ENCODE results near the gene SNRK. TPM values are rescaled to one million over a fixed set of nuclear protein-coding genes. Genes with fewer than 3 reads are reported as not detected.
A peak's percentile ranks its signal among the peaks of the same experiment; 100 is the strongest.

SNRK gene
- total RNA-seq, 1 donor from 2014 or later: 18.7 TPM

DNA sequence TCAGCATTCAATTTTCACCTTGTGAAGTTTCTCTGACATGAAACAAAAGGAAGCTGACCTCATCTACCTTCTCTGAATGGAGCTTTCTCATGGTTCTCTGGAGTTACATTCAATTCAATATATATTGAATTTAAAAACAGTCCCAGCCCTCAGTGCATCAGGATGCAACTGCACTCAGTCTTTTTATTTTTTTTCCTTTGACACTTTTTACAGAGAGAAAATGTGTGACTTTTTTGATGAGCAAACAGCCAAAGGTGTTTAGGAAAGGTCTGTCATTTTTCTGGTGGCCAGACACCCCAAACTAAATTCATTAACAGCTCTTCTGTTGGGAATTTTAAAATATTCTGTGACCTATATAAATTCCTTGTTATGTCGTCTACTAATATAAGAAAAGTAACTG is 19.3 kb upstream of the SNRK start:
- no peak for DNase-seq

GRCh38 chr3:43268636-43269035 is 17.7 kb upstream of the SNRK start:
- ATAC-seq (ENCODE audit: poor library complexity): no peak
- intact Hi-C loops (cut with DNase I): no loop called here
- no peak for DNase-seq

More for the DNA sequence above, 19.3 kb upstream of the SNRK start:
- intact Hi-C loops (cut with DNase I): no loop called here
- ATAC-seq (ENCODE audit: poor library complexity): no peak

- ATAC-seq (ENCODE audit: poor library complexity) (no peak), DNase-seq (no peak)
- intact Hi-C loops (cut with DNase I): no loop called here
Observed at GRCh38 chr3:43270078-43270477, 16.3 kb upstream of the SNRK start.

GRCh38 chr3:43273416-43273815 is 12.9 kb upstream of the SNRK start:
- intact Hi-C loops (cut with DNase I): no loop called here
- ATAC-seq (ENCODE audit: poor library complexity) (no peak), DNase-seq (no peak)

GRCh38 chr3:43279082-43279481 is 7.3 kb upstream of the SNRK start:
- ATAC-seq (ENCODE audit: poor library complexity) (no peak), DNase-seq (no peak)
- intact Hi-C loops (cut with DNase I): no loop called here

GRCh38 chr3:43279532-43279931 is 6.8 kb upstream of the SNRK start:
- intact Hi-C loops (cut with DNase I): no loop called here
- ATAC-seq (ENCODE audit: poor library complexity): no peak
- DNase-seq: no peak

GRCh38 chr3:43281020-43281419 is 5.3 kb upstream of the SNRK start:
- DNase-seq (no peak), ATAC-seq (ENCODE audit: poor library complexity) (no peak)
- intact Hi-C loops (cut with DNase I): no loop called here

- no peak for DNase-seq
- intact Hi-C loops (cut with DNase I): no loop called here
- ATAC-seq (ENCODE audit: poor library complexity): no peak
Observed at GRCh38 chr3:43284171-43284570, 2.2 kb upstream of the SNRK start.

DNA sequence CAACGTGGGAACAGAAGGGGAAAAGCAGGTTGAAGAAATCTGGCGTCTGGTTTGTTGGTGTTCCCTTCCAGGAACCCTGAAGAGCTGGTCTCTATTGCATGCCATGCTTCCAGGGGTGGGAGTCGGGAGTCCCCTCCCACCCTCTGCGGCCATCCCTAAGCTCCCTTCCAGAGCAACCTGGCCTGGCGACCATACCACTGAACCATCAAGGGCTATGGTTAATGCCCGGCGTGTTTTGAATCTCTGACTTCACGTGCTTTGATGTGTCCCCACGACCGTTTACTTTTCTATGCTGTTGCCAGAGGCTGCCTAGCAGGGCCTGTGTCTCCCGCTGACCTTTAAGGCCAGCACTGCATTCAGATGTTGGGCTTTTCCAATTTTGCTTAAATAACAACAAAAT is 696 bp upstream of the SNRK start:
- ATAC-seq (ENCODE audit: poor library complexity): no peak
- DNase-seq: peak; percentile 42
- intact Hi-C loops (cut with DNase I): no loop called here

DNA sequence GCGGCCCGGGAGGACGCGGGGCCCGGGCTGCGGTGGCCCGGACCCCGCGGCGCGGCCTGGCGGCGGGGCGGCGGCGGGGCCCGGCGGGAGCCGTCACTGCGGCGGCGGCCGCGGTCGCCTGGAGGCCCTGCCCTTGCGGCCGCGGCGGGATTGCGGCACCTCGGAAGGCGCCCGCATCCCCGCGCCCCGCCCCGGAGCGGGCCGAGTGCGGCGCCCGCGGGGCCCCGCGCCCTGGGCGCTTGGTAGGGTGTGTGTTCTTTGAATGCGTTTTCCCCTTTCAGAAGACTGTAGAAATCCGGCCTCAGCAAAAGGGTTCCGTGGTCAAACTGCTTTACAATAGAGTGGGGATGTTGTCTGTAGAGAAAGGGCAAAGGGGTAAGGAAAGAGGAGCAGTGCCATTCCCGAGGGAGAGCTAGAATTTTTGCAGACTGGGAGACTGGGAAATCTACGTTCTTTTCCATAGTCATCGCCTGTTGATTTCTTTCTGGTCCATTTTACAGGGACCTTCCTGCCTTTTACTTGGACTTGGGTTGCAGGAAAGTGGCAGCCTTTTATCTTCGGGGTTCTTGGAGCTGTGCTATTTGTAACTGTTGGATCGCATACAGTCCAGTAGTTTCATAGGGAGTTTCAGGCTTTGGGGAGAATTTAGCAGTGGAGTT is 630 bp downstream of the SNRK start:
- ATAC-seq (ENCODE audit: poor library complexity) (peak; percentile 29), DNase-seq (no peak)
- intact Hi-C loops (cut with DNase I): no loop called here

DNA sequence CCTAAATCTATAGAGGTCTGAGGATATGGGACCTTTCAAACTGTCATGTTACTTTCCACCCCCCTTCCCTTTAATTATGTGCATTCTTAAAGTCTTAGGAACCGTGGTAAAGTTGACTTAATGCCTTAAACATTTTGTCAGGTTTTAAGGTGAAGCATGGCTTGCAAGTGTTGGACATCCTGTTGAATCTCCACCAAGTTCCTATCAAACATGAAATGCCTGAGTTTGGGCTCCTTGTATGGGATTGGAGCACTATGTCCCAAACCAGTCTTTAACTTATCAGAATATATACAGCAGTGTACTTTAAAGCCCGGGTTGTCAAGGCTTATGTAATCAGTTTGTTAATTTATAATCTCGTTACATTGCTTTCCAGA is 1.1 kb downstream of the SNRK start:
- no peak for DNase-seq
- no peak for ATAC-seq (ENCODE audit: poor library complexity)
- intact Hi-C loops (cut with DNase I): no loop called here

- intact Hi-C loops (cut with DNase I): no loop called here
Observed at GRCh38 chr3:43288366-43288765, 2.0 kb downstream of the SNRK start.

DNA sequence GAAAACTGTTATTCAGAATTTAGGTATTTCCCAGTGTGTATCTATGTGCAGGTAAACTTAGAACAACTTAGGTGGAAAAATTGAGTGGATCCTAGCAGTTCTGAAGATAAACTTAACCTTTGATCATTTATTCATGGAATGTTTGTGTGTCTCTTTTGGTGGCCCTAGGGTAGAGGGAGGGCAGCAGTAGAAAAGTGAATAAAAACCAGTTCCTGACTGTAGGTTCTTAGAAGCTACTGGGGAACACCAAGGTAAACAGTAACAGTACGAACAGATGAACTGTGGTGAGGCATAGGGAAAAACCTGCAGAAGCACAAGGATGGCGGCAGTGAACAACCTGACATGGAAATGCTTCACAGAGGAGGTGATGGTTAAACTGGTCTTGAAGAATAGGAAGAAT is 2.5 kb downstream of the SNRK start:
- intact Hi-C loops (cut with DNase I): no loop called here
- no peak for DNase-seq

More at GRCh38 chr3:43288366-43288765, 2.0 kb downstream of the SNRK start:
- DNase-seq: no peak
- ATAC-seq (ENCODE audit: poor library complexity): no peak

DNA sequence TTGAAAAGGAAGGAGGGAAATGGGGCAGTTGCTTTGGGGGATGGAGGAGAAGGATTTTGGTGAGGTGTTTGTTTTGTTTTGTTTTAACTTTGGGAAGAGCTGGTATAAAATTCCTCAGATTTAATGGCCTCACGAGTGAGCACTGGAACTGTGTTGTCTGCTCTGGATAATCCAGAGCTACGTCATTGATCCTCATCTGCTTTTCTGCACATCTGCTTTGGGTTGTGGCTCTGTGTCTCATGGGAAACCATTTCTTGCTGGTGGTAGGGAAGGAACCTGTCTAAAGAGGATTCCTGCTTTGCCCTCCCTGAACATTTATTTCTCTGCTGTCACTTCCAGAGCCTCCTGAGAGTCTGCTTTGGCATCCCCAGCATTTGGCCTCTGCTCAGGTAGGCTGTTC is 3.1 kb downstream of the SNRK start:
- ATAC-seq (ENCODE audit: poor library complexity) (no peak), DNase-seq (no peak)
- intact Hi-C loops (cut with DNase I): no loop called here

More for the DNA sequence above, 2.5 kb downstream of the SNRK start:
- no peak for ATAC-seq (ENCODE audit: poor library complexity)

DNA sequence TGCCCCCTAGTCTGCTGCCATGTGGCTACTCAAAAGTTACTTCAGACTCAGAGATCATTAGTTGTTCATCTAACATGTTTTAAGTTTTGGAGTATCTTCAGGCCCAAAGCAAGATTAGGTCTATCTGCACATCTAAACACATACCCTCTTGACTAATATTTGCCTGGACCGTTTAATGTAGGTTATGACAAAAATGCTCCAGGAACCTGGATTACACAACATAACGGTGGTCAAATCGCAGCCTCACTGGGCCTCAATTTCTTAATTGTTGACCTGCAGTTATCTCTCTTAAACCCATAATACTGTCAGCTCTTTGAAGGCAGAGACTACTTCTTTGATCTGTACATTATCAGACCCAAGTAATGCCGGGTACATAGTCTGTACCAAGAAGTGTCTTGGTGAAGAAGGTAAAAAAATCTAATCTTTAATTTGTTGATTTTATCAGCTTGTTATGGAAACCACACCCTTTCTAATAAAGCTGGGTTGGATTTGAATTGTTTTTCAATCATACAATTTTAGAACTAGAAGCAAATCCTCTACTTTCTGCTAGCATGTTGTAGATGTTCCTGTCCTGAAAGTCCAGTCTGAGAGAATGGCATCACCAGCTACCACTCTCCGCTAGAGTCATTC is 3.6 kb downstream of the SNRK start:
- ATAC-seq (ENCODE audit: poor library complexity) (no peak), DNase-seq (no peak)
- intact Hi-C loops (cut with DNase I): no loop called here

DNA sequence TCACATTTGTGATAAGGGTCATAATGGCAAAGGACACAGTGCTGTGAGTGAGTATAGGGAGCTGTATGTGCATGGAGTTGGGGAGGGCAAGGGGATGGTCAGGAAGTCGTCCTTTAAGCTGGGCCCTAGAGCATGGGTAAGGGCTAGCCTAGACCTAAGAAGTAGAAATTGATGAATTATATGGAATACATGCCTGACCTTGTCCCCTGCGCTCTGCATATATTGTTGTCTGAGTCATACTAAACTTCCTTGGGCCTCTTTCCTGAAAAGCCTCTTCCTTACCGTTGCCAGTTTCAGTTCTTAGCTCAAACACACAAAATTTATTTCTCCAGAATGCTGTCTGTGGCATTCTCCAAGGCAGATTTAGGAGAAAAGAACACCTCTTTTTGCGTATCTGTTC is 4.6 kb downstream of the SNRK start:
- DNase-seq (no peak), ATAC-seq (ENCODE audit: poor library complexity) (no peak)
- intact Hi-C loops (cut with DNase I): no loop called here

DNA sequence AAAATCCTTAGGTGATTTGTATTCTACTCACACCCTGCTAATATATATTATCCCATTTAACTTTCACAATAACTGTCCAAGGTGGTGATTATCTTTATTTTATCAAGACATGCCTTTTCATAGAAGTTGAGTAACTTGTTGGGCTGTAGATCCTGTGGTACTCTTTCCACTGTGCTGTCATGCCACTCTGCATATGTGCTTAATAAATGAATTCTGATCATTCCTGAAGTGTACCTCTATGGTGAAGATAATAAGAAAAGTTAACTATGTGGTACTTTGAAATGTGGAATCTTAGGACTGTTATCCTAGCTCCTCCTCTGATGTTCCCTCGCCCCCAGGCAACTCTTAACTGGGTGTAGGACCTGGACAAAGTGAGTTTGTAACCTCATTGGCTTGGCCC is 5.2 kb downstream of the SNRK start:
- DNase-seq (no peak), ATAC-seq (ENCODE audit: poor library complexity) (no peak)
- intact Hi-C loops (cut with DNase I): no loop called here

DNA sequence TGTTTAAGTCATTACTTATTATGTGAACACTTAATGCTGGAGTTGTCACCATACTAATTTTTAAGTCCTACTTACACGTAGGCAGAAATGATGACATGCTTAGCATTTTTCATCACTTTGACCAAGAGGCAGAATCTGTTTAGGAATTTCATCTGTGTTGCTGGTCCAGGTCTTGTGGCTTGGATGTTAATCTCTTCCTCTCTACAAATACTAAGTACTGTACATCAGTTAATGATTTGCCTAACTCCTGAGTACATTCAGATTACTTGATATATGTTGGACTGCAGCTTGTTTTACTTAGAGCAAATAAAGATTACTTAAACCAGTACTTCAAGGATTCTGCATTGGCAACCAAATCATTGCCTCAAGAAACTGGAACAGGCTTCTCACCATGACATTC is 8.6 kb downstream of the SNRK start:
- ATAC-seq (ENCODE audit: poor library complexity): no peak
- no peak for DNase-seq
- intact Hi-C loops (cut with DNase I): no loop called here

DNA sequence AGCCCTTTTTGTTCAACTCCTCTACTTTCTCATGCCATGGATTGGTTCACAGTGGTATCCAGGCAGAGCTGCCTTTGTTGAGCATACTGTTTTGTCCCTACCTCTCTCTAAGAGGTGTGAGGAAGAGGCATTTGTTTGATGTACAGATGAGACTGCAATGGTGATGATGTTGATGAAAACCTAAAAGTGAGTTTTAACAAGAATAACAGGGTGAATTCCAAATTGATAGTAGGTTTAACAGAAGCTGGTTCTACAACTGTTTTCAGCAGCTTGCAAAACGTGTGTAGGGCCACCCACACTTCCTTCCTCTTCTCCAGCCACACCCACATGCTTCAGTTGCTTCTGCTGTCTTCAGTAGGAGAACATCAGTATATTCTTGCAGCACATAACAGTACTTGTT is 10.2 kb downstream of the SNRK start:
- intact Hi-C loops (cut with DNase I): no loop called here
- ATAC-seq (ENCODE audit: poor library complexity) (peak; percentile 38), DNase-seq (no peak)

DNA sequence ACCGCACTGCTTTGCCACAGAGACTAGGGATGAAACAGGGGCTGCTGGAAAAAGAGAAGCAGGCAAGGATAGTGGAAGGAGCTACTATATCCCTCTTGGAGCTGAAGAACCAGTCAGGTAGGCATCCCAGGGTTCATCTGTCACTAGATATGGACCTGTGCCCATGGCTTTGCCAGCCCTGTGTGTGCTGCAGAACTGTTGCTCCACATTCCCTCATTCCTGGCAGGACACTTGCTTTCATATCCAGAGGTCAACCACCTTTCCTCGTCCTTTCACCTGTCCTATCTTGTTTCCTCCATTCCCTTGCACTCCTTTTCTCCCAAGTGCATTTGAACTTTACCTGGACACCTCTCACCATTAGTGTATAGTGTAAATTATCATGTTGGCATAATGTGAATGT is 12.0 kb downstream of the SNRK start:
- ATAC-seq (ENCODE audit: poor library complexity): peak; percentile 82
- intact Hi-C loops (cut with DNase I): no loop called here
- DNase-seq: no peak

DNA sequence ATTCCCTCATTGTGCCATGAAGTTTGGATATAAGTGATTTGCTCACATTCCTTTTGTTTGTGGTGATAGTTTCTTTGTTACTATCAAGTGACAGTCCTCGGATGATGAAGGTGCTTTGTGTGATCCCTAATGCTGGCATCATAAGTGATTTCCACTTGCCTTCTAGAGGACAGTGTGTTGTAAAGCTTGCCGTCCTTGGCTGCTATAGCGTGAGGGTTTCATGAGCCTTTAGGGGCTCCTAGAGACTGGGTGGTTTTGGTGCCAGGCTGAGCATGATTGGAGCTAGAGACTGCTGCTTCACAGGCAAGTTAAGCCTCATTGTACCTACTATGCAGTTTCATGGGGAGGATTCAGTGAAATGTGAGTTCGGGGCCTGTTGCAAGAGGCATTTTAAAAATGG is 12.4 kb downstream of the SNRK start:
- ATAC-seq (ENCODE audit: poor library complexity) (peak; percentile 66), DNase-seq (no peak)
- intact Hi-C loops (cut with DNase I): no loop called here
